GM12878 (cell line): Measurements from ENCODE around the gene SPC24. TPM values are rescaled to one million over a fixed set of nuclear protein-coding genes. Genes with fewer than 3 reads are reported as not detected.

Experiments
- ATAC-seq: fragments of 200-7000 bp; cut with Tn5 transposase; 3 replicates; pipeline ENCODE4 v1.9.1; 2020; ENCODE audit warnings: mild to moderate bottlenecking, moderate library complexity
- BruUV-seq: library from RNA; stranded (reverse); fragments of 400-500 nt; replicated peaks from 2 replicates; lab custom pipeline; 2021; lab: Mats Ljungman, UMichigan
- CTCF ChIA-PET: fragments of 300-600 bp; sonication (Branson Sonifier 250); formaldehyde crosslinking; extraction: SDS; loops from one replicate; lab custom pipeline; 2021; ENCODE audit warnings: inconsistent platforms; lab: Yijun Ruan, JAX
- POLR2A ChIA-PET: fragments of 350-600 bp; formaldehyde crosslinking; extraction: SDS; loops from one replicate; lab custom pipeline; 2021; ENCODE audit warnings: inconsistent platforms; lab: Charles Lee
- RAD21 ChIA-PET: fragments of 300-600 bp; sonication (Branson Sonifier 250); formaldehyde crosslinking; loops from one replicate; lab custom pipeline; 2023; ENCODE audit warnings: antibody characterized with exemption; ENCODE audit not compliant: unreplicated experiment; lab: Charles Lee
- SMC1A ChIA-PET: fragments of 300-600 bp; sonication (Branson Sonifier 250); formaldehyde crosslinking; loops from one replicate; lab custom pipeline; 2023; ENCODE audit not compliant: unreplicated experiment, uncharacterized antibody; lab: Charles Lee
- DNase-seq: peaks from one replicate; pipeline ENCODE4 v3.0.0-alpha.2; 2011; ENCODE audit warnings: low read depth, low spot score
- FAIRE-seq: peaks from 3 replicates; lab custom pipeline; 2011; peaks lifted over from hg19 to GRCh38; lab: Jason Lieb, UNC
- H2AFZ ChIP-seq: 2 replicates; pipeline ENCODE4 v1.6.0; 2011; ENCODE audit warnings: low read depth, low read length, control low read depth; ENCODE audit not compliant: control insufficient read depth
- H3K27ac ChIP-seq: 2 replicates; pipeline ENCODE4 v1.5.1; 2011; ENCODE audit warnings: control low read depth; ENCODE audit not compliant: control insufficient read depth, insufficient read depth
- H3K27me3 ChIP-seq, 2 experiments: replicated peaks in 1 of 2; 2 replicates each; pipeline versions ENCODE4 v1.6.0 to v1.6.1; 2011; ENCODE audit warnings: low read length in 1 of 2; ENCODE audit not compliant: control insufficient read depth in 2 of 2, insufficient read depth in 2 of 2
- H3K36me3 ChIP-seq, 2 experiments: 2 replicates each; pipeline ENCODE4 v1.5.1; 2011; ENCODE audit warnings: low read length in 1 of 2; ENCODE audit not compliant: control insufficient read depth in 2 of 2, insufficient read depth in 2 of 2
- H3K4me1 ChIP-seq: 2 replicates; pipeline ENCODE4 v1.6.1; 2011; ENCODE audit warnings: mild to moderate bottlenecking, low read length, moderate library complexity, mixed read lengths; ENCODE audit not compliant: control insufficient read depth, insufficient read depth
- H3K4me2 ChIP-seq: 2 replicates; pipeline ENCODE4 v1.6.0; 2011; ENCODE audit warnings: control low read depth; ENCODE audit not compliant: control insufficient read depth, insufficient read depth
- H3K4me3 ChIP-seq: fragments of 200-600 bp; sonication (generic); 2 replicates; pipeline ENCODE4 v1.5.1; 2016
- H3K79me2 ChIP-seq: 2 replicates; pipeline ENCODE4 v1.6.0; 2011; ENCODE audit warnings: low read length; ENCODE audit not compliant: control insufficient read depth, insufficient read depth
- H3K9ac ChIP-seq: 2 replicates; pipeline ENCODE4 v1.8.0; 2011; ENCODE audit warnings: low read length, control low read depth, mixed read lengths; ENCODE audit not compliant: control insufficient read depth, insufficient read depth
- H3K9me3 ChIP-seq: replicated peaks from 3 replicates; pipeline ENCODE4 v1.5.1; 2011; ENCODE audit warnings: mild to moderate bottlenecking, low read length; ENCODE audit not compliant: control insufficient read depth, insufficient read depth
- H4K20me1 ChIP-seq: 2 replicates; pipeline ENCODE4 v1.6.0; 2011; ENCODE audit not compliant: control insufficient read depth, insufficient read depth
- ATF3 ChIP-seq: IDR thresholded peaks from 2 replicates; pipeline ENCODE4 v1.6.1; 2011; ENCODE audit warnings: low read depth, mild to moderate bottlenecking, low read length, moderate library complexity, borderline replicate concordance; ENCODE audit errors: extremely low read depth
- CBX3 ChIP-seq: fragments of 200-600 bp; sonication (generic); IDR thresholded peaks from 2 replicates; pipeline ENCODE4 v1.6.1; 2016; ENCODE audit warnings: low read depth, borderline replicate concordance
- GATAD2B ChIP-seq: fragments of 450-650 bp; conservative IDR thresholded peaks from 2 replicates; pipeline ENCODE4 v1.6.1; 2017; ENCODE audit warnings: low read depth, mild to moderate bottlenecking, moderate library complexity
- KDM1A ChIP-seq: fragments of 200-600 bp; sonication (generic); IDR thresholded peaks from 2 replicates; pipeline ENCODE4 v1.6.1; 2016; ENCODE audit warnings: borderline replicate concordance
- MTA2 ChIP-seq: fragments of 450-650 bp; IDR thresholded peaks from 2 replicates; pipeline ENCODE4 v1.6.1; 2016; ENCODE audit warnings: low read depth, mild to moderate bottlenecking, moderate library complexity
- PAX5 ChIP-seq: IDR thresholded peaks from 2 replicates; pipeline ENCODE4 v1.6.1; 2011; ENCODE audit warnings: low read depth, low read length, borderline replicate concordance
- RAD21 ChIP-seq: IDR thresholded peaks from 2 replicates; pipeline ENCODE4 v1.6.1; 2011; ENCODE audit warnings: mild to moderate bottlenecking, low read depth, low read length, moderate library complexity; ENCODE audit not compliant: insufficient read depth
- RBBP5 ChIP-seq: fragments of 200-600 bp; sonication (generic); conservative IDR thresholded peaks from 2 replicates; pipeline ENCODE4 v1.6.1; 2016
- RELB ChIP-seq: fragments of 450-650 bp; IDR thresholded peaks from 2 replicates; pipeline ENCODE4 v1.6.1; 2017; ENCODE audit warnings: low read depth, mild to moderate bottlenecking, moderate library complexity
- SMAD5 ChIP-seq: IDR thresholded peaks from 2 replicates; pipeline ENCODE4 v1.6.1; 2016; ENCODE audit warnings: antibody characterized with exemption, low read depth
- ZBTB11 ChIP-seq: fragments of 450-650 bp; formaldehyde crosslinking; IDR thresholded peaks from 2 replicates; pipeline ENCODE4 v1.5.0; 2022; ENCODE audit warnings: mild to moderate bottlenecking, missing genetic modification characterization
- ZNF207 ChIP-seq: fragments of 450-650 bp; IDR thresholded peaks from 2 replicates; pipeline ENCODE4 v1.6.1; 2014; ENCODE audit warnings: antibody characterized with exemption, mild to moderate bottlenecking, borderline replicate concordance
- ZNF592 ChIP-seq: fragments of 450-650 bp; IDR thresholded peaks from 2 replicates; pipeline ENCODE4 v1.6.1; 2017; ENCODE audit warnings: mild to moderate bottlenecking, moderate library complexity
- WGBS: methylation state at CpG from one replicate; pipeline ENCODE4 v1.1.6; 2016; ENCODE audit warnings: low lambda C conversion rate; ENCODE audit not compliant: insufficient replicate concordance, insufficient coverage; ENCODE audit errors: missing lambda C conversion rate; 5-methylcytosine and 5-hydroxymethylcytosine counted together
- in situ Hi-C: fragments of 300-500 bp; cut with MboI; formaldehyde crosslinking; loops from 9 replicates; pipeline ENCODE4 v1.14.3; 2018; ENCODE audit warnings: mixed read lengths
- intact Hi-C: fragments of 100-400 bp; cut with micrococcal nuclease; formaldehyde crosslinking; loops from one replicate; pipeline ENCODE4 v1.14.2; 2022; ENCODE audit not compliant: unreplicated experiment
- polyA plus RNA-seq, 11 experiments: library from polyadenylated mRNA; depleted of rRNA in 4 of 11; unstranded in 6 of 11; stranded (reverse) in 5 of 11; fragments of >200 nt; fragmentation: Nextera tagmentation in 4 of 11; fragmentation: Illumina TruSeq in 1 of 11; extraction: Ambion mirVana in 4 of 11; extraction: Trizol in 1 of 11; gene quantifications; 1 replicate in 1 of 11; 2 replicates in 10 of 11; pipeline versions ENCODE4 v1.2.1 to v1.2.3, GENCODE V29; 2011 to 2016; ENCODE audit warnings: inconsistent platforms in 2 of 11, missing spikeins in 2 of 11, low read depth in 1 of 11
- total RNA-seq, 4 experiments: library from RNA; depleted of rRNA in 3 of 4; stranded (reverse); fragments of >200 nt in 3 of 4; fragmentation: Illumina TruSeq in 1 of 4; extraction: Trizol in 1 of 4; gene quantifications; 2 replicates each; pipeline versions ENCODE4 v1.2.1 to v1.2.3, GENCODE V29; 2013 to 2021

Gene SPC24
- total and polyA plus RNA-seq, 10 of the 15 experiments (the other 5 are each of a cell fraction or from before 2014, with no cell fraction given) = 9.4 to 72.6 (median 40.7) TPM

- no peak for DNase-seq
- TF ChIP-seq ATF3 (no peak), KDM1A (no peak), SMAD5 (no peak), CBX3 (no peak), ZNF592 (no peak), ZNF207 (no peak), PAX5 (no peak), ZBTB11 (CRISPR knock-in tag) (no peak), RELB (no peak), GATAD2B (no peak), RAD21 (no peak), MTA2 (no peak), RBBP5 (no peak)
- ChIA-PET SMC1A (no interaction called here), POLR2A (no interaction called here), RAD21 (no interaction called here), CTCF (no interaction called here)
- no peak overlapping the region for H3K4me2 ChIP-seq
- no peaks in the 10 kb centered on the region for H4K20me1 ChIP-seq
- intact Hi-C loops (no loop called here), in situ Hi-C loops (no loop called here)
- no peak overlapping the region for H3K27ac ChIP-seq
- 87% methylated on average over 31 of the region's 31 CpGs for WGBS
- no peaks in the 10 kb centered on the region for H3K4me1 ChIP-seq
- peaks cover 0 to 6% of the 10 kb centered on the region in 2 experiments; a peak in 2 of 4 replicates for H3K36me3 ChIP-seq
- BruUV-seq = no TSS peak
- no peak overlapping the region for H3K4me3 ChIP-seq
- H3K9ac ChIP-seq = no peak overlapping the region
- ATAC-seq = no peak
- no peak for FAIRE-seq
- H2AFZ ChIP-seq = no peak overlapping the region
- H3K9me3 ChIP-seq = no peaks in the 10 kb centered on the region
- no peaks in the 10 kb centered on the region for H3K79me2 ChIP-seq
- no peaks in the 10 kb centered on the region for H3K27me3 ChIP-seq
Observed at GRCh38 chr19:11169896-11170678, 14.5 kb upstream of the SPC24 start.
